ENCODE data around the gene SLC18B1. TPM values are rescaled to one million over a fixed set of nuclear protein-coding genes. Genes with fewer than 3 reads are reported as not detected.

SLC18B1 gene
- 6.0 and 9.4 TPM in 2 replicates for total RNA-seq (2014; rRNA removed; shearing (Covaris generic))

- no peak for DNase-seq (ENCODE audit: low spot score)
Observed at GRCh38 chr6:132797951-132798868, at the start of gene SLC18B1. SLC18B1 (minus strand) TSS chr6:132798637; CDS start chr6:132798456, 181 bp downstream.

GRCh38 chr6:132843316-132844035 lies 45.0 kb upstream of the SLC18B1 start:
- DNase-seq (ENCODE audit: low spot score), result no peak

GRCh38 chr6:132841966-132842365 lies 43.5 kb upstream of the SLC18B1 start:
- DNase-seq (ENCODE audit: low spot score), result no peak

GRCh38 chr6:132832891-132833290 lies 34.5 kb upstream of the SLC18B1 start:
- DNase-seq (ENCODE audit: low spot score), result no peak

GRCh38 chr6:132830334-132830751 lies 31.9 kb upstream of the SLC18B1 start:
- no peak for DNase-seq (ENCODE audit: low spot score)

- DNase-seq (ENCODE audit: low spot score), result no peak
Observed at GRCh38 chr6:132820629-132821381, 22.4 kb upstream of the SLC18B1 start.

GRCh38 chr6:132819405-132820161 lies 21.1 kb upstream of the SLC18B1 start:
- DNase-seq (ENCODE audit: low spot score), result no peak

GRCh38 chr6:132818404-132819359 lies 20.2 kb upstream of the SLC18B1 start:
- DNase-seq (ENCODE audit: low spot score), result no peak

GRCh38 chr6:132817554-132818403 lies 19.3 kb upstream of the SLC18B1 start:
- no peak for DNase-seq (ENCODE audit: low spot score)

- no peak for DNase-seq (ENCODE audit: low spot score)
Observed at GRCh38 chr6:132816660-132817059, 18.2 kb upstream of the SLC18B1 start.

- no peak for DNase-seq (ENCODE audit: low spot score)
Observed at GRCh38 chr6:132814716-132815570, 16.5 kb upstream of the SLC18B1 start.

GRCh38 chr6:132813173-132813856 lies 14.9 kb upstream of the SLC18B1 start:
- no peak for DNase-seq (ENCODE audit: low spot score)

- DNase-seq (ENCODE audit: low spot score), result no peak
Observed at GRCh38 chr6:132812756-132813172, 14.3 kb upstream of the SLC18B1 start.

GRCh38 chr6:132812255-132812732 lies 13.9 kb upstream of the SLC18B1 start:
- no peak for DNase-seq (ENCODE audit: low spot score)

- no peak for DNase-seq (ENCODE audit: low spot score)
Observed at GRCh38 chr6:132811276-132811675, 12.8 kb upstream of the SLC18B1 start.

- no peak for DNase-seq (ENCODE audit: low spot score)
Observed at GRCh38 chr6:132805548-132805947, 7.1 kb upstream of the SLC18B1 start.

- no peak for DNase-seq (ENCODE audit: low spot score)
Observed at GRCh38 chr6:132804251-132804650, 5.8 kb upstream of the SLC18B1 start.

All from H4 (cell line).